Adrenal gland (tissue), 12 donors: Measurements from ENCODE around the gene ZBTB7B. TPM values are rescaled to one million over a fixed set of nuclear protein-coding genes. Genes with fewer than 3 reads are reported as not detected.

Source experiments
- DNase-seq, 7 donors: peaks; one replicate each; pipeline ENCODE4 v3.0.0-alpha.2; 2019 to 2020
- H3K27ac ChIP-seq, 5 donors: fragments of 200-600 bp; sonication (generic) in 4 of 5; 1 replicate in 3 of 5; 2 replicates in 2 of 5; pipeline versions ENCODE4 v1.5.1 to v1.8.0; 2016 to 2020; ENCODE audit warnings: mild to moderate bottlenecking in 1 of 5
- H3K27me3 ChIP-seq: fragments of 200-600 bp; 2 replicates; pipeline ENCODE4 v1.8.0; 2021
- H3K36me3 ChIP-seq, 2 donors: fragments of 200-600 bp; replicated peaks in 1 of 2; 1 replicate in 1 of 2; 2 replicates in 1 of 2; pipeline versions ENCODE4 v1.5.1 to v1.8.0; 2018 to 2022
- H3K4me1 ChIP-seq, 2 donors: fragments of 200-600 bp; replicated peaks in 1 of 2; 1 replicate in 1 of 2; 2 replicates in 1 of 2; pipeline versions ENCODE4 v1.5.1 to v1.8.0; 2018 to 2021
- H3K4me3 ChIP-seq, 4 donors: fragments of 200-600 bp; sonication (generic) in 3 of 4; one replicate each; pipeline ENCODE4 v1.5.1; 2016 to 2018
- H3K9me3 ChIP-seq, 3 donors: fragments of 200-600 bp; sonication (generic) in 1 of 3; replicated peaks in 1 of 3; 1 replicate in 2 of 3; 2 replicates in 1 of 3; pipeline versions ENCODE4 v1.5.1 to v1.8.0; 2016 to 2021
- CTCF ChIP-seq, 6 experiments: fragments of 450-650 bp in 4 of 6; fragments of 200-600 bp in 2 of 6; sonication (generic) in 1 of 6; IDR thresholded peaks; 1 replicate in 5 of 6; 2 replicates in 1 of 6; pipeline versions ENCODE4 v1.5.1 to v1.8.0; 2016 to 2021; ENCODE audit warnings: antibody characterized with exemption in 6 of 6, mild to moderate bottlenecking in 2 of 6, moderate library complexity in 1 of 6
- POLR2A ChIP-seq, 2 donors: fragments of 450-650 bp; IDR thresholded peaks; one replicate each; pipeline ENCODE4 v1.6.1; 2017; ENCODE audit warnings: antibody characterized with exemption in 2 of 2, mild to moderate bottlenecking in 2 of 2, moderate library complexity in 1 of 2
- WGBS, 4 donors: extraction: QIAGEN DNeasy Blood & Tissue Kit in 2 of 4; methylation state at CpG; one replicate each; pipeline versions ENCODE4 v1.1.5 to v1.1.7; 2013 to 2017; 5-methylcytosine and 5-hydroxymethylcytosine counted together
- intact Hi-C, 2 donors: fragments of 100-400 bp; cut with DNase I; formaldehyde crosslinking; loops; one replicate each; pipeline versions ENCODE4 v1.14.1 to v1.15.0; 2022 to 2023
- polyA plus RNA-seq, 3 donors: library from polyadenylated mRNA; stranded (reverse); fragments of 200-250 nt in 2 of 3; fragments of 350-450 nt in 1 of 3; fragmentation: Illumina TruSeq in 1 of 3; extraction: RNeasy Lipid Tissue Mini Kit (QIAGEN cat#74804) in 1 of 3; gene quantifications; one replicate each; pipeline ENCODE4 v1.2.3, GENCODE V29; 2013 to 2014
- total RNA-seq, 9 donors: library from RNA; depleted of rRNA in 4 of 9; stranded (reverse); fragments of >200 nt in 4 of 9; fragments of 120-200 nt in 1 of 9; fragmentation: NEBNext Ultra II Directional in 1 of 9; extraction: Animal tissue kit (Norgen Biotek cat#: 25700) in 1 of 9; gene quantifications; one replicate each; pipeline versions ENCODE4 v1.1.0 to v1.2.4, GENCODE V29; 2013 to 2023
- donor health status: healthy with polysubstance abuse.
- donor health status: Bipolar disorder and iron deficiency.
- donor health status: DM: yes; HTN: yes; CAD: no.
- donor health status: DM: no; HTN: no; CAD: no.
- donor health status: DM: no; HTN: no; CAD: no.
- donor health status: DM: yes; HTN: yes; CAD: no.

ZBTB7B gene
- total and polyA plus RNA-seq, 12 donors: 22.4 to 126 (median 75.9) TPM

- Histone ChIP-seq H3K4me1 (peaks cover 0 to 3% of the 10 kb centered on the region in 2 donors), H3K36me3 (peaks cover 0 to 6% of the 10 kb centered on the region in 2 donors), H3K27me3 (no peaks in the 10 kb centered on the region), H3K27ac (no peak overlapping the region), H3K4me3 (no peak overlapping the region), H3K9me3 (no peaks in the 10 kb centered on the region)
- 69 to 80% (median 74%) methylated on average over 13 to 14 of the region's 14 CpGs for WGBS, 4 donors
- TF ChIP-seq CTCF (IDR thresholded peaks at IDR 0.05): no peak
- no peak for TF ChIP-seq POLR2A (IDR thresholded peaks at IDR 0.05)
- intact Hi-C loops: no loop called here
- peak in 1 of 7 donors; percentile 30 for DNase-seq
Measured at GRCh38 chr1:154992721-154993571, 9.7 kb upstream of the ZBTB7B start.

- Histone ChIP-seq H3K36me3 (peaks cover 0 to 6% of the 10 kb centered on the region in 2 donors), H3K27me3 (no peaks in the 10 kb centered on the region), H3K27ac (no peak within 1 kb of the TSS), H3K9me3 (no peaks in the 10 kb centered on the region), H3K4me1 (peaks cover under 1 to 4% of the 10 kb centered on the region in 2 donors), H3K4me3 (no peak within 1 kb of the TSS)
- TF ChIP-seq CTCF (IDR thresholded peaks at IDR 0.05) (no peak), POLR2A (IDR thresholded peaks at IDR 0.05) (no peak)
- peak in 1 of 7 donors; percentile 17 for DNase-seq
- intact Hi-C loops: no loop called here
- WGBS, 4 donors: 76 to 100% (median 82%) methylated on average over 1 to 8 of the region's 8 CpGs
Measured at GRCh38 chr1:154993572-154994268, 8.9 kb upstream of the ZBTB7B start, which contains the start of gene LENEP. LENEP (plus strand) TSS chr1:154993586; CDS start chr1:154993608, 22 bp downstream.

- no peak for TF ChIP-seq CTCF (IDR thresholded peaks at IDR 0.05)
- no peak for TF ChIP-seq POLR2A (IDR thresholded peaks at IDR 0.05)
- no peaks in the 10 kb centered on the region for H3K9me3 ChIP-seq
- 22 to 53% (median 30%) methylated on average over 1 of the region's 1 CpG for WGBS, 4 donors
- peak in 1 of 7 donors; percentile 14 for DNase-seq
- H3K27me3 ChIP-seq: no peaks in the 10 kb centered on the region
- H3K36me3 ChIP-seq: peaks cover 0 to 6% of the 10 kb centered on the region in 2 donors
- no peak overlapping the region for H3K27ac ChIP-seq
- intact Hi-C loops: no loop called here
- peaks cover 5 to 9% of the 10 kb centered on the region in 2 donors for H3K4me1 ChIP-seq
- H3K4me3 ChIP-seq: no peak overlapping the region
Measured at GRCh38 chr1:154994269-154994587, 8.4 kb upstream of the ZBTB7B start.

- no peak for TF ChIP-seq CTCF (IDR thresholded peaks at IDR 0.05)
- no peak for TF ChIP-seq POLR2A (IDR thresholded peaks at IDR 0.05)
- H3K27me3 ChIP-seq: no peaks in the 10 kb centered on the region
- intact Hi-C loops: no loop called here
- no peak overlapping the region for H3K4me3 ChIP-seq
- peaks cover 9 to 13% of the 10 kb centered on the region in 2 donors for H3K4me1 ChIP-seq
- H3K27ac ChIP-seq: no peak overlapping the region
- 58 to 92% (median 71%) methylated on average over 3 of the region's 3 CpGs for WGBS, 4 donors
- peaks cover 0 to 6% of the 10 kb centered on the region in 2 donors for H3K36me3 ChIP-seq
- no peaks in the 10 kb centered on the region for H3K9me3 ChIP-seq
- DNase-seq: no peak
Measured at GRCh38 chr1:154994591-154994990, 8.0 kb upstream of the ZBTB7B start.
